SK-N-SH (cell line): ENCODE data around the gene NCAN. TPM values are rescaled to one million over a fixed set of nuclear protein-coding genes. Genes with fewer than 3 reads are reported as not detected.
"Not testable (repeated sequence)": the region's sequence is repeated elsewhere in the genome, so short reads cannot be mapped to it uniquely, and the experiment has no call there.

Experiments
- CTCF ChIA-PET: fragments of 300-600, 350-600 bp; formaldehyde crosslinking; extraction: SDS; loops from one replicate; lab custom pipeline; 2021; lab: Yijun Ruan, JAX
- POLR2A ChIA-PET: fragments of 350-600 bp; sonication (Branson Sonifier 250); formaldehyde crosslinking; extraction: SDS; loops from one replicate; lab custom pipeline; 2020; ENCODE audit warnings: antibody characterized with exemption, inconsistent platforms; lab: Yijun Ruan, JAX
- DNase-seq: peaks from one replicate; pipeline ENCODE4 v3.0.0; 2012
- H2AFZ ChIP-seq: fragments of 200-600 bp; sonication (generic); 2 replicates; pipeline ENCODE4 v1.8.1; 2016; ENCODE audit warnings: antibody characterized with exemption, mild to moderate bottlenecking, low read depth
- H3F3A ChIP-seq: fragments of 200-600 bp; sonication (generic); replicated peaks from 2 replicates; pipeline ENCODE3; 2016; ENCODE audit warnings: antibody characterized with exemption, mild to moderate bottlenecking; ENCODE audit not compliant: insufficient read depth
- H3K27ac ChIP-seq, 2 experiments: fragments of 200-500 bp in 1 of 2; fragments of 200-600 bp in 1 of 2; sonication (Bioruptor generic) in 1 of 2; sonication (generic), shearing (Covaris generic) in 1 of 2; 2 replicates each; pipeline versions ENCODE4 v1.5.1 to v1.6.1; 2014 to 2016; ENCODE audit warnings: low read depth in 2 of 2, inconsistent platforms in 1 of 2, low read length in 1 of 2, mild to moderate bottlenecking in 1 of 2, mixed read lengths in 1 of 2
- H3K27me3 ChIP-seq: fragments of 200-600 bp; sonication (generic), shearing (Covaris generic); 2 replicates; pipeline ENCODE4 v1.6.1; 2016; ENCODE audit warnings: mixed run types; ENCODE audit not compliant: insufficient read depth
- H3K36me3 ChIP-seq, 2 experiments: fragments of 200-500 bp in 1 of 2; fragments of 200-600 bp in 1 of 2; sonication (Bioruptor generic) in 1 of 2; sonication (generic) in 1 of 2; replicated peaks in 1 of 2; 2 replicates each; pipeline versions ENCODE3 to v1.5.1; 2014 to 2016; ENCODE audit warnings: low read length in 1 of 2, mild to moderate bottlenecking in 1 of 2; ENCODE audit not compliant: insufficient read depth in 2 of 2, control insufficient read depth in 1 of 2
- H3K4me1 ChIP-seq, 2 experiments: fragments of 200-500 bp in 1 of 2; fragments of 200-600 bp in 1 of 2; sonication (Bioruptor generic) in 1 of 2; sonication (generic), shearing (Covaris generic) in 1 of 2; 2 replicates each; pipeline versions ENCODE4 v1.5.1 to v1.6.1; 2014 to 2016; ENCODE audit warnings: low read depth in 1 of 2, low read length in 1 of 2, mixed run types in 1 of 2; ENCODE audit not compliant: insufficient read depth in 2 of 2, control insufficient read depth in 1 of 2
- H3K4me2 ChIP-seq: fragments of 200-600 bp; sonication (generic), shearing (Covaris generic); 2 replicates; pipeline ENCODE4 v1.6.1; 2017; ENCODE audit warnings: mixed run types
- H3K4me3 ChIP-seq, 2 experiments: fragments of 200-500 bp in 1 of 2; fragments of 200-600 bp in 1 of 2; sonication (Bioruptor generic) in 1 of 2; sonication (generic), shearing (Covaris generic) in 1 of 2; 2 replicates each; pipeline versions ENCODE4 v1.5.1 to v1.8.1; 2014 to 2016; ENCODE audit warnings: low read depth in 2 of 2, inconsistent platforms in 1 of 2, low read length in 1 of 2, mild to moderate bottlenecking in 1 of 2, mixed read lengths in 1 of 2, moderate library complexity in 1 of 2
- H3K79me2 ChIP-seq: fragments of 200-600 bp; sonication (generic); 2 replicates; pipeline ENCODE4 v1.8.1; 2017; ENCODE audit warnings: mild to moderate bottlenecking; ENCODE audit not compliant: insufficient read depth
- H3K9ac ChIP-seq: fragments of 200-600 bp; sonication (generic); 2 replicates; pipeline ENCODE4 v1.6.1; 2017; ENCODE audit warnings: mixed run types
- H3K9me2 ChIP-seq: fragments of 200-600 bp; sonication (generic); 2 replicates; pipeline ENCODE4 v1.6.1; 2017; ENCODE audit warnings: mixed run types
- H3K9me3 ChIP-seq: fragments of 200-600 bp; sonication (generic); 2 replicates; pipeline ENCODE4 v1.6.1; 2017; ENCODE audit warnings: mixed run types, mild to moderate bottlenecking, moderate library complexity
- H4K20me1 ChIP-seq: fragments of 200-600 bp; sonication (generic); 2 replicates; pipeline ENCODE4 v1.6.1; 2017; ENCODE audit warnings: mild to moderate bottlenecking, mixed run types; ENCODE audit not compliant: insufficient read depth
- EZH2phosphoT487 ChIP-seq: fragments of 200-600 bp; sonication (generic); IDR thresholded peaks from 2 replicates; pipeline ENCODE4 v1.6.1; 2017; ENCODE audit warnings: low read depth, mixed run types, mild to moderate bottlenecking, antibody characterized with exemption, moderate library complexity, borderline replicate concordance
- FOXM1 ChIP-seq: IDR thresholded peaks from 2 replicates; pipeline ENCODE4 v1.4.0; 2012; ENCODE audit warnings: low read depth, mild to moderate bottlenecking
- GABPA ChIP-seq: IDR thresholded peaks from 2 replicates; pipeline ENCODE4 v1.4.0; 2012; ENCODE audit warnings: low read depth, mild to moderate bottlenecking
- MEF2A ChIP-seq: IDR thresholded peaks from 2 replicates; pipeline ENCODE4 v1.4.0; 2012; ENCODE audit warnings: low read depth, borderline replicate concordance
- MXI1 ChIP-seq: IDR thresholded peaks from 2 replicates; pipeline ENCODE4 v1.6.1; 2012; ENCODE audit warnings: mild to moderate bottlenecking, low read depth, low read length, improper control_type of control experiment
- NFIC ChIP-seq: IDR thresholded peaks from 2 replicates; pipeline ENCODE4 v1.4.0; 2012; ENCODE audit warnings: borderline replicate concordance
- POLR2AphosphoS5 ChIP-seq: IDR thresholded peaks from 2 replicates; pipeline ENCODE4 v1.6.1; 2012; ENCODE audit warnings: low read depth, low read length
- RFX5 ChIP-seq: IDR thresholded peaks from 2 replicates; pipeline ENCODE4 v1.6.1; 2012; ENCODE audit warnings: mild to moderate bottlenecking, improper control_type of control experiment, low read length
- RXRA ChIP-seq: IDR thresholded peaks from 2 replicates; pipeline ENCODE4 v1.4.0; 2012; ENCODE audit warnings: low read depth, mild to moderate bottlenecking, borderline replicate concordance
- SIN3A ChIP-seq: IDR thresholded peaks from 2 replicates; pipeline ENCODE4 v1.6.1; 2012; ENCODE audit warnings: low read depth, mild to moderate bottlenecking, low read length, moderate library complexity, borderline replicate concordance
- TCF12 ChIP-seq: IDR thresholded peaks from 2 replicates; pipeline ENCODE4 v1.4.0; 2012
- USF2 ChIP-seq: fragments of 150-350 bp; IDR thresholded peaks from 2 replicates; pipeline ENCODE4 v1.6.1; 2017; ENCODE audit warnings: antibody characterized with exemption, low read length, low read depth, borderline replicate concordance
- YY1 ChIP-seq: IDR thresholded peaks from 2 replicates; pipeline ENCODE4 v1.4.0; 2012; ENCODE audit warnings: low read depth, mild to moderate bottlenecking
- WGBS: methylation state at CpG from one replicate; pipeline ENCODE4 v1.1.6; 2017; ENCODE audit warnings: low lambda C conversion rate; 5-methylcytosine and 5-hydroxymethylcytosine counted together
- polyA plus RNA-seq, 3 experiments: library from polyadenylated mRNA; depleted of rRNA; stranded (reverse); fragments of >200 nt; gene quantifications; 2 replicates each; pipeline ENCODE4 v1.2.3, GENCODE V29; 2012
- TF ChIP-seq, protein P1 (sequence below): fragments of 200-600 bp; sonication (generic); IDR thresholded peaks from 2 replicates; pipeline ENCODE4 v1.6.1; 2017; ENCODE audit warnings: antibody characterized with exemption, mild to moderate bottlenecking, moderate library complexity
- TF ChIP-seq, protein P2 (sequence below): IDR thresholded peaks from 2 replicates; pipeline ENCODE4 v1.4.0; 2012; ENCODE audit warnings: low read depth
- TF ChIP-seq, protein P3 (sequence below): IDR thresholded peaks from 2 replicates; pipeline ENCODE4 v1.4.0; 2012; ENCODE audit warnings: low read depth, borderline replicate concordance
- TF ChIP-seq, protein P4 (sequence below): fragments of 150-350 bp; IDR thresholded peaks from 2 replicates; pipeline ENCODE4 v1.6.1; 2016; ENCODE audit warnings: mild to moderate bottlenecking, low read depth, low read length

NCAN gene
- polyA plus RNA-seq, 1 of the 3 experiments (the other 2 are of a cell fraction), result 0.03 TPM

GRCh38 chr19:19253409-19253808, 41.7 kb downstream of the NCAN start:
- H3F3A ChIP-seq, H3K9me2 ChIP-seq, H4K20me1 ChIP-seq, CTCF ChIA-PET, H3K9me3 ChIP-seq, POLR2A ChIA-PET, H3K4me2 ChIP-seq, H3K79me2 ChIP-seq, H3K36me3 ChIP-seq, H3K4me1 ChIP-seq, H3K9ac ChIP-seq, H3K27ac ChIP-seq, DNase-seq, H2AFZ ChIP-seq, H3K4me3 ChIP-seq: not testable (repeated sequence)
- H3K27me3 ChIP-seq, result 0 out of 2 replicates have a peak, but pooled peaks cover 13% of the 10 kb centered on the region
- WGBS, result 59% methylated on average over 3 of the region's 6 CpGs

DNA sequence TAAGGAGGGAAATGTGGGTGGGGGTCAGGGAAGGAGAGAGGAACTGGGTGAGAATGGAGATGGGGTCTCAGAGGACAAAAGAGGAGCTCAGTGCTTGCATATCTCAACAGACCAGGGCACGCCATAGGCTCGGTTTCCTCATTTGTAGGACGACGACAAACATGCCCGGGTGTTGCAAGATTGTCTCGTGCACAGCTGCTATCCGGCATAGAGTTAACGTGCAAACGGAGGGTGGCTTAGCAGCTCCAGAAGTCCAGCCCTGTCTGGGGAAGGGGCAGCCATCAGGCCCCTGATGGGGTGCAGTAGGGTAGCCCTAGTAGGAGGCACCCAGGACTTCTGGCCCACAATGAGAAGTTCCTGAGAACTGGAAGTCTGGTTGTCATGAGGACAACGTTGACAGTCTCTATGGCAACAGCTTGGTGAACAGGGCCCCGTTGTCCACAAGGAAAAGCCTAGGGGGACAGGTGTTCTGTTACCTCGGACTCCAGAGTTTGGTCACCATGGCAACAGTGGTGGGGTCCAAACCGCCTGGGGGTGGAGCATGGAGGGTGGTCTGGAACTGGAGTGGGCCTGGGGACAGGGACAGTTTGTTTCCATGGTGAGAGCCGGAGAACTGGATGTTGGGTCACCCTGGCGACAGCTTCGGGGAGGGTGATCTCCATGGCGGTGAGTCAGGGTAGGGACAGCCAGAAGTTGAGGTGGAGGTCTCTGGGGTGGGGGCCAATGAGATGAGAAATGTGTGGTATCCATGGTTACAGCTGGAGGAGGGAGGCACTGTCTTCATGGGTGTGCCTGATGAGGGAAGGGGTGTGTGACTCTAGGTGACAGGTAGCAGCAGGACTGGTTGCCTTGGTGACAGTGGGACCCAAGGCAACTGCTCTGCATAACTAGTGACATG, 44.6 kb downstream of the NCAN start:
- H3K4me3 ChIP-seq, result no peak overlapping the region
- no peak for TF ChIP-seq YY1
- 33% methylated on average over 8 of the region's 17 CpGs for WGBS
- H3K9me3 ChIP-seq, result no peaks in the 10 kb centered on the region
- CTCF ChIA-PET, result no interaction called here
- no peak overlapping the region for H3K4me2 ChIP-seq
- DNase-seq, result peak; percentile 52
- no peaks in the 10 kb centered on the region for H3K9me2 ChIP-seq
- no peaks in the 10 kb centered on the region; a peak in 1 of 4 replicates for H3K4me1 ChIP-seq
- H2AFZ ChIP-seq, result no peak overlapping the region
- no peaks in the 10 kb centered on the region for H3K79me2 ChIP-seq
- no peak overlapping the region for H3K27ac ChIP-seq
- H3K36me3 ChIP-seq, result no peaks in the 10 kb centered on the region
- no peaks in the 10 kb centered on the region for H3F3A ChIP-seq
- H3K9ac ChIP-seq, result no peak overlapping the region
- H4K20me1 ChIP-seq, result no peaks in the 10 kb centered on the region
- H3K27me3 ChIP-seq, result 0 out of 2 replicates have a peak, but pooled peaks cover 13% of the 10 kb centered on the region
- POLR2A ChIA-PET, result no interaction called here

DNA sequence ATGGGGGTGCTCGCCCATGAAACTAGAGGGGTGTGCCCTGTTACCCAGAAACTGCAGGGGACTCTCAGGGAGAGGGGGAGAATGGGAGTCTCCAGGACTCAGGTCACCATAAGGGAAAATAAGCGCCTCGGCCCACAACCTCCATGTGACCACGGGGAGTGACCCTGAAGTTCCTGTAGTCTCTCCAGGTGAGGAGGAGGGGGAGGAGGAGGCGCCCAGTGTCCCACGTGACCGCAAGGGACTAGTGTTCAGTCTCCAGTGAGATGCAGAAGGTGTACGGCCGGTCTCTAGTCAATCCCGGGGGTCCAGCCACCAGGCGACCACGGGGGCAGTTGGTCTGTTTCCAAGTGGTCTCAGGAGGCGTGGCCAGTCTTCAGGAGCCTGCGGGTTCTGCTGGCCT, 45.4 kb downstream of the NCAN start:
- Histone ChIP-seq H3K4me2 (no peak overlapping the region), H3K9me2 (no peaks in the 10 kb centered on the region), H3K27me3 (peaks cover 15% of the 10 kb centered on the region; the same call in 1 of the 2 replicates), H3K4me1 (no peaks in the 10 kb centered on the region; a peak in 1 of 4 replicates), H3K4me3 (no peak overlapping the region), H2AFZ (no peak overlapping the region), H3K79me2 (no peaks in the 10 kb centered on the region), H3F3A (no peaks in the 10 kb centered on the region), H3K36me3 (no peaks in the 10 kb centered on the region), H4K20me1 (no peaks in the 10 kb centered on the region), H3K9me3 (no peaks in the 10 kb centered on the region), H3K27ac (no peak overlapping the region), H3K9ac (no peak overlapping the region)
- DNase-seq, result no peak
- CTCF ChIA-PET, result no interaction called here
- POLR2A ChIA-PET, result no interaction called here
- WGBS, result 54% methylated on average over 11 of the region's 14 CpGs
- TF ChIP-seq, protein P1, sequence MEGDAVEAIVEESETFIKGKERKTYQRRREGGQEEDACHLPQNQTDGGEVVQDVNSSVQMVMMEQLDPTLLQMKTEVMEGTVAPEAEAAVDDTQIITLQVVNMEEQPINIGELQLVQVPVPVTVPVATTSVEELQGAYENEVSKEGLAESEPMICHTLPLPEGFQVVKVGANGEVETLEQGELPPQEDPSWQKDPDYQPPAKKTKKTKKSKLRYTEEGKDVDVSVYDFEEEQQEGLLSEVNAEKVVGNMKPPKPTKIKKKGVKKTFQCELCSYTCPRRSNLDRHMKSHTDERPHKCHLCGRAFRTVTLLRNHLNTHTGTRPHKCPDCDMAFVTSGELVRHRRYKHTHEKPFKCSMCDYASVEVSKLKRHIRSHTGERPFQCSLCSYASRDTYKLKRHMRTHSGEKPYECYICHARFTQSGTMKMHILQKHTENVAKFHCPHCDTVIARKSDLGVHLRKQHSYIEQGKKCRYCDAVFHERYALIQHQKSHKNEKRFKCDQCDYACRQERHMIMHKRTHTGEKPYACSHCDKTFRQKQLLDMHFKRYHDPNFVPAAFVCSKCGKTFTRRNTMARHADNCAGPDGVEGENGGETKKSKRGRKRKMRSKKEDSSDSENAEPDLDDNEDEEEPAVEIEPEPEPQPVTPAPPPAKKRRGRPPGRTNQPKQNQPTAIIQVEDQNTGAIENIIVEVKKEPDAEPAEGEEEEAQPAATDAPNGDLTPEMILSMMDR, result no peak
- TF ChIP-seq, protein P2, sequence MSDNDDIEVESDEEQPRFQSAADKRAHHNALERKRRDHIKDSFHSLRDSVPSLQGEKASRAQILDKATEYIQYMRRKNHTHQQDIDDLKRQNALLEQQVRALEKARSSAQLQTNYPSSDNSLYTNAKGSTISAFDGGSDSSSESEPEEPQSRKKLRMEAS, result no peak
- TF ChIP-seq, protein P3, sequence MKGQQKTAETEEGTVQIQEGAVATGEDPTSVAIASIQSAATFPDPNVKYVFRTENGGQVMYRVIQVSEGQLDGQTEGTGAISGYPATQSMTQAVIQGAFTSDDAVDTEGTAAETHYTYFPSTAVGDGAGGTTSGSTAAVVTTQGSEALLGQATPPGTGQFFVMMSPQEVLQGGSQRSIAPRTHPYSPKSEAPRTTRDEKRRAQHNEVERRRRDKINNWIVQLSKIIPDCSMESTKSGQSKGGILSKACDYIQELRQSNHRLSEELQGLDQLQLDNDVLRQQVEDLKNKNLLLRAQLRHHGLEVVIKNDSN, result no peak
- TF ChIP-seq EZH2phosphoT487, result no peak
- TF ChIP-seq RXRA, result no peak
- no peak for TF ChIP-seq TCF12
- no peak for TF ChIP-seq USF2
- TF ChIP-seq POLR2AphosphoS5, result no peak
- TF ChIP-seq MXI1, result no peak
- TF ChIP-seq SIN3A, result no peak
- TF ChIP-seq, protein P4, sequence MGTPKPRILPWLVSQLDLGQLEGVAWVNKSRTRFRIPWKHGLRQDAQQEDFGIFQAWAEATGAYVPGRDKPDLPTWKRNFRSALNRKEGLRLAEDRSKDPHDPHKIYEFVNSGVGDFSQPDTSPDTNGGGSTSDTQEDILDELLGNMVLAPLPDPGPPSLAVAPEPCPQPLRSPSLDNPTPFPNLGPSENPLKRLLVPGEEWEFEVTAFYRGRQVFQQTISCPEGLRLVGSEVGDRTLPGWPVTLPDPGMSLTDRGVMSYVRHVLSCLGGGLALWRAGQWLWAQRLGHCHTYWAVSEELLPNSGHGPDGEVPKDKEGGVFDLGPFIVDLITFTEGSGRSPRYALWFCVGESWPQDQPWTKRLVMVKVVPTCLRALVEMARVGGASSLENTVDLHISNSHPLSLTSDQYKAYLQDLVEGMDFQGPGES, result no peak
- TF ChIP-seq NFIC, result no peak
- no peak for TF ChIP-seq FOXM1
- TF ChIP-seq RFX5, result no peak
- no peak for TF ChIP-seq GABPA
- no peak for TF ChIP-seq MEF2A
